Fibroblast of peridontal ligament (primary cell): Measurements from ENCODE around the gene NENF.
"Not testable (repeated sequence)": the region's sequence is repeated elsewhere in the genome, so short reads cannot be mapped to it uniquely, and the experiment has no call there.

Experiments used
- DNase-seq: peaks from one replicate; pipeline ENCODE4 v3.0.0-alpha.2; 2010; ENCODE audit errors: extremely low read depth

The NENF gene

GRCh38 chr1:212460376-212460775, 27.7 kb downstream of the NENF start:
- no peak for DNase-seq

DNA sequence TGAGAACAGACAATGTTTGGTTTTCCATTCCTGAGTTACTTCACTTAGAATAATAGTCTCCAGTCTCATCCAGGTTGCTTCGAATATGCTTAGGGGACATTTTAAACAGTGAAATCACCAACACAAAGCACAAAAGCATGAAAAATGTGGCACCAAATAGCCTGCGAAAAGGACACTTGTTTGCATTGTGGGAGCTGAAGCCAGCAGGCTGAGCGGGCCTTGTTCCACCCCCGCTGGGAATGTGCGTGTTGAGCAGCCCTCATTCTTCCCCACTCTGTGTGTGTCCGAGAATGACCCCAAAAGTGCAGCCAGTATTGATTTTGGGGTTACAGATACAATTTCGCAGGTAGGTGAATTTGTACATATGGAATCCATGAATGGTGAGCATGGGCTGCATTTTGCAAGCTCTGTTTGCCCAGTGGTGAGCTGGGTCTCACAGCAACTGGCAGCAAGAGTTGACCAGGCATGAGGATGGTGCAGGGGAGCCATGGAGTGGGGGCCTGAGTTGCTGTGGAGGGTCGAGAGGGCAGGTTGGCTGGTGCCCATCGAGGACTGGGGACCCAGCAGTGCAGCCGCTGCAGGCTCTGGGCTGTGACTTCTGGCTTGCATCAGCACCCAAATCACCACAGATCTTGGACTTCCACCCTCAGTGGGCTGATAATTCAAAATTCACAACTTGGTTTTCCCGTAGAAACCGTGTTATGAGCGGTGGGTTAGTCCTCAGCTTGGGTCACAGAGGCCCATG, 29.4 kb downstream of the NENF start:
- no peak for DNase-seq

GRCh38 chr1:212463565-212464285, 31.0 kb downstream of the NENF start:
- DNase-seq = no peak

- no peak for DNase-seq
Measured at GRCh38 chr1:212465311-212465710, 32.6 kb downstream of the NENF start.

GRCh38 chr1:212466437-212466836, 33.7 kb downstream of the NENF start:
- no peak for DNase-seq

DNA sequence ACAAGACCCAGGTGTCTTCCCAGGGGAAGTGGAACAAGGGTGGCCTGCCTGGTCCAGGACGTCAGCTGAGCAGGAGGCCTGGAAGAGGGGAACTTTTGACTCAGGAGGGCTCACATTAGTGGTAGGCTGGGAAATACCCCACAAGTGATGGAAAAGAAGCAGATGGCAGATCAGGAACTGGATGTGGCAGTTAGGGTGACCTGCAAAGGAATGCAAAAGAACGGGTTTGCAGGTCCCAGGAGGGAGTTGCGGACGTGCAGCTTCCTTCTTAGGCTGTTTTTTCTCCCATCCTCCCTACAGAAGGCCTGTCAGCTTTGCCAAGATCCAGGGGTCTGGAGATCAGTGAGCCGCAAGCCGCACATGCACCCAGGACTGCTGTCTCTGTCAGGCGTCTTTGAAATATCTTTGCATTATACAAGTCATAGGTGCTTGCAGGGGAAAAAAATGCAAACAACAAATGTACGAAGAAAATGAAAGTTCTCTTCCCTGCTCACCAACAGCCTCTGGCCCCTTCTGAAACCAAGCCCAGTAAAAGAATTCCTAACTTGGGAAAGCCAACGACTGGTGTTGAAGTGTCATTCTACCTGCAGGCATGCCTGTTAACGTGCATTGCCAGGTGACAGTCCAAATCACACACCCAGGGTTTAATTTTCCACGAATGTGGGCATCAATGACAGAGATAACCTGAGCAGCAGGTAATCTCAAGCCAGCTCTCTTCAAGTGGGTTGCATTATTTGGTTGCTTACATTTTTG, 34.4 kb downstream of the NENF start:
- DNase-seq = no peak

GRCh38 chr1:212467843-212468482, 35.2 kb downstream of the NENF start:
- no peak for DNase-seq

GRCh38 chr1:212470059-212470458, 37.3 kb downstream of the NENF start:
- DNase-seq = peak; percentile 100

DNA sequence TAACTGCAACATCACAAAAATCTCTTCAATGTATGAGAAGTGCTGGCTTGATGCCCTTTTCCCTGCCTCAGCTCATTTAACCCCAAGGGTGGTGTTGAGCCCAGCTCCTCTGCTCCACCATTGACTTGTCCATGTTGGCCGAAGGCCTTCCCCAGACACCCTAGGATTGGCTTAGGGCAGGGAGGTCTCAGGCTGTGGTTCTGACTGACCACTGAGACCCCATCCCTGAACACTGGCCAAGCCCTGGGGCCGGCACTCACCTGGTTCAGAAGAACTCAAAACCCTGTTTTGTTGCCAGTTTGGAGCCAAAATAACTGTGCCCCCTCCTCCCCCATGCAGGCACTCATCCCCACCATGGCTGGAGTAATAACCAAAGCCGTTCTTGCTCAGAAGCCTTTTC, 38.6 kb downstream of the NENF start:
- no peak for DNase-seq

DNA sequence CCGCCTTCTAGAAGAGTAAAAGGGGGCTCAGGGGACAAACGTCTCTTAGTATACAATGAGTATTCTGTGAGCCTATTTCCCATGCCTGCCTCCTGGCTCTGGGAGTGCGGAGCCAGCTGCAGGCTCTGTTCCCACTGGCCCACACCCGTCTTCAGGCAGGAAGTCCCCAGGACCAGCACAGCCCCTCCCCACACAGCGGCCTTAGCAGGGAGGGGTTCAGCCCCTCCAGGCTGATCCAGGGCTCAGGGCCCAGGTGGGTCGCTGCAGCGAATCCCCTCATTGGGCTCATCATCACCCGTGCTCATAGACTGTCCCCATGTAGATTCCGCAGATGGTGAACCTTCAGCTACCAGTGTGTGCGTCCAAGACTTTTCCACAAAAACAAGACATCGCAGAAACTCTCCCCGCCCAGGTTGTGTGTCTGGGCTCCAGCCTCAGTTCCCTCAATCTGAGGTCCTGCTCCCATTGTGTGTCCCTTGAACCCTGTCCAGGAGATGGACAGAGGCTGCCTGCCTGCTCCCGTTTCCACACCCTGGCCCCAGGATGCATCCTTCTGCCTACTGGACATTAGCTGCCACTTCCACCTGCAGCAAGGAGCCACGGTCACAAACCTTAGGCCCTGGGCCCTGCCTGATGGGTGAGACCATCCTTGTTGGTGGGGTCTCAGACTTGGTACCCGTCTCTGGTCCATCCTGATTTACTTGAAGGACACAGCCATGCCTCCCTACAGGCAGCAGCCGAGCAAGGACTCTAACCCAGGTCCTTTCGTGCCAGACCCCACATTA, 39.4 kb downstream of the NENF start:
- DNase-seq = no peak

- no peak for DNase-seq
Measured at GRCh38 chr1:212473729-212474128, 41.0 kb downstream of the NENF start.

- DNase-seq = no peak
Measured at GRCh38 chr1:212475151-212475550, 42.4 kb downstream of the NENF start.

GRCh38 chr1:212475831-212476230, 43.1 kb downstream of the NENF start:
- not testable (repeated sequence) for DNase-seq

GRCh38 chr1:212477014-212477679, 44.4 kb downstream of the NENF start:
- peak; percentile 91 for DNase-seq

- DNase-seq = no peak
Measured at GRCh38 chr1:212477680-212478466, 45.2 kb downstream of the NENF start.

DNA sequence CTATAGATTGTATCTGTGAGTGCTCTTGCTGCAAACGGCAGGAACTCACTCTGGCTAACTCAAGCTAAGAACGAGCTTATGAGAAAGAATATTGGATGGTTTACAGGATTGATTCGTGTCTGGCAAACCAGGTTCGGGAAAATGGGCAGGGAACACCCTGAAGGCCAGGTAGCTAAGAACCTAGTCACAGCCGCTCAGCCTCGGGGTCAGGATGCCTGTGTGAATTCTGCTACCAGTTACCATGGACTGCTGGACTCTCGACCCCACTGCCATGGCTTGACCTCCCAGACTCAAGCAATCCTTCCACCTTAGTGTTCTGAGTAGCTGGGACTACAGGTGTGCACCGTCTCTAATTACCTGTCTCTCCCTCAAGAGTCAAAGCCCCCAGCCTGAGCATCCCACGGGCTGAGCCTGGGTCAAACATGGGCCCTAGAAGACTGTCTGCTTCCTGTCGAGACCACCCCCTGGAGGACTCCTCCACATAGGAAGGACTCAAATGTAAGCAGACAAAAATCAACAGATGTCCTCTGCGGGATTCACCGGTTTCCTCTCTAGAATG, 45.8 kb downstream of the NENF start:
- no peak for DNase-seq

- no peak for DNase-seq
Measured at GRCh38 chr1:212479188-212479587, 46.5 kb downstream of the NENF start.

DNA sequence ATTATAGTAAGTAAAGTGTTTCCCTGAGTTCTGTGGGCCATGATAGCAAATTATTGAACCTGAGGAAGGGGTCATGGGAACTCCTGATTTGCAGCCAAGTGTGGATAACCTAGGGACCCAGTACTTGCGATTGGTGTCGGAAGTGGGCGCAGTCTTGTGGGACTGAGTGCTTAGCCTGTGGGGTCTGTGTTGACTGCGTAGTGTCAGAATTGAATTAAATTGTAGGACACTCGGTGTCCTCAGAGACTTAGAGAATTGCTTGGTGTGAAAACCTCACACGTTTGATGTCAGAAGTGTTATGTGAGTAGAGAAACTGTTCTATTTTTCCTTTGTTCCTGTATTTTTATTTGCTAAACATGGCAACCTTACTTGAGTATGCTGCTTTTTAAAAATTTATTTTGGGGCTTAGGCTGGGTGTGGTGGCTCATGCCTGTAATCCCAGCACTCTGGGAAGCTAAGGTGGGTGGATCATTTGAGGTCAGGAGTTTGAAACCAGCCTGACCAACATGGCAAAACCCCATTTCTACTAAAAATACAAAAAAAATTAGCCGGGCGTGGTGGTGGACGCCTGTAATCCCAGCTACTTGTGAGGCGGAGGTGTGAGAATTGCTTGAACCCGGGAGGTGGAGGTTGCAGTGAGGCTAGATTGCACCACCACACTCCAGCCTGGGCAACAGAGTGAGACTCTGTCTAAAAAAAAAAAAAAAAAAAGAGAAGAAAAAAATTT, 48.2 kb downstream of the NENF start:
- DNase-seq = not testable (repeated sequence)

GRCh38 chr1:212481438-212481767, 48.7 kb downstream of the NENF start:
- DNase-seq = no peak
